Activated T-cell treated with anti-CD3 and anti-CD28 coated beads, Interleukin-2, amount 50 U/mL, for 48 hours (primary cell): Measurements from ENCODE around the gene CRIP1.

Source experiments
- DNase-seq, 2 experiments: peaks; one replicate each; pipeline ENCODE4 v3.0.0-alpha.2; 2020

The CRIP1 gene

DNA sequence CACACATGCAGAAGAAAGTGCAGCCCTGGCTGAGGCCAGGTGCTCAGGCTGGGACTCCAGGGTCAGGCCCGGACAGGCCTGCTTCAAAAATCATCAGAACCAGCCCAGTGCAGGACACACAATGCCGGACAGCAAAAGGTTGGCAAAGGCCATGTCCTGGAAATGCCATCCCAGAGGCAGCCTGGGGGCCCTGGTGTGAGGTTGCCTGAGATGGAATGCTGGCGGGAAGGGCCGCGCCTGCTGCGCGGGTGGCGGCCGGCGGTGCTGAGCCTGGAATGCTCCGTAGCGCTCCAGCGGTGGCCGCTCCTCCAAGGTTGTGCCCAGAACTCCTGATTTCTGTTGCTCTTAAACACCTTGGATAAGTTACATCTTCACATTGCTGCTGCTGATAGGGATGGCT lies 33.7 kb upstream of the CRIP1 start:
- no peak for DNase-seq

DNA sequence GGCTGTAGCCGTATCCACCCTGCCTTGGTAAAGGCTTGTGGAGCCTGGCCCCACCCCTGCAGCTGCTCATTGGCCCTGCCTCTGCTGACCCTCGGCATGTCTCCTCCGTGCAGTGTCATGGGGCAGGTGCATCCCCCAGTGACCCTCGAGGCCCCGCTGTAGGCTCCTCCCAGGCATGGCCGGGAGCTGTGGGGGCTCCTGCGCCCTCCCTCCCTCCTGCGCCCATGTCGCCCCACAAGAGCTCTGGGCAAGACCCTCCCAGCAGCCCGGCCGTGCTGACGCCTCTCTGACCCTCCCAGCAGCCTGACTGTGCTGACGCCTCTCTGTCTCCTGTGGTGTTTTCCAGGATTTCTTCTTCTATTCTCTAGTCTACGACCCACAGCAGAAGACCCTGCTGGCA lies 32.8 kb upstream of the CRIP1 start:
- DNase-seq = no peak

DNA sequence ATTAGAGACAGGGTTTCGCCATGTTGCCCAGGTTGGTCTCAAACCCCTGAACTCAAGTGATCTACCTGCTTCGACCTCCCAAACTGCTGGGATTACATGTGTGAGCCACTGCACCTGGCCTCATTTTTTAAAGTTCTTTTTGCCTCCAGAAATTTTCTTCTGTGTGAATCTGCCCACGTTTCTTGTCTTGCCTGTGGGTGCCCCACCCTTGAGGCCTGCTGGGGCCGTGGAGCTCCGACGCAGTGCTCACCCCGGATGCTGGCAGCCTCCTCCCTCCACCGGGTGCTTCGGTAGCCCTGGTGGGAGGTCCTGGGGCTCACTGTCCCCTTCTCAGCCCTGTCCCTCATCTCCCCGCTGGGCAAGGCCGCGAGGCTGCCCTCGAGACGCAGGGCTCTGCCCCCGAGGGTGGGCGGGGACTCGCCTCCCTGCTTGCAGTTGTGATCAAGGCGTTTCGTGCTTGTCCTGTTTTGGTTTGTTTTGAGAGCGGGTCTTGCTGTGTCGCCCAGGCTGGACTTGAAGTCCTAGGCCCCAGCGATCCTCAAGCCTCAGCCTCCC lies 31.5 kb upstream of the CRIP1 start:
- DNase-seq = no peak

DNA sequence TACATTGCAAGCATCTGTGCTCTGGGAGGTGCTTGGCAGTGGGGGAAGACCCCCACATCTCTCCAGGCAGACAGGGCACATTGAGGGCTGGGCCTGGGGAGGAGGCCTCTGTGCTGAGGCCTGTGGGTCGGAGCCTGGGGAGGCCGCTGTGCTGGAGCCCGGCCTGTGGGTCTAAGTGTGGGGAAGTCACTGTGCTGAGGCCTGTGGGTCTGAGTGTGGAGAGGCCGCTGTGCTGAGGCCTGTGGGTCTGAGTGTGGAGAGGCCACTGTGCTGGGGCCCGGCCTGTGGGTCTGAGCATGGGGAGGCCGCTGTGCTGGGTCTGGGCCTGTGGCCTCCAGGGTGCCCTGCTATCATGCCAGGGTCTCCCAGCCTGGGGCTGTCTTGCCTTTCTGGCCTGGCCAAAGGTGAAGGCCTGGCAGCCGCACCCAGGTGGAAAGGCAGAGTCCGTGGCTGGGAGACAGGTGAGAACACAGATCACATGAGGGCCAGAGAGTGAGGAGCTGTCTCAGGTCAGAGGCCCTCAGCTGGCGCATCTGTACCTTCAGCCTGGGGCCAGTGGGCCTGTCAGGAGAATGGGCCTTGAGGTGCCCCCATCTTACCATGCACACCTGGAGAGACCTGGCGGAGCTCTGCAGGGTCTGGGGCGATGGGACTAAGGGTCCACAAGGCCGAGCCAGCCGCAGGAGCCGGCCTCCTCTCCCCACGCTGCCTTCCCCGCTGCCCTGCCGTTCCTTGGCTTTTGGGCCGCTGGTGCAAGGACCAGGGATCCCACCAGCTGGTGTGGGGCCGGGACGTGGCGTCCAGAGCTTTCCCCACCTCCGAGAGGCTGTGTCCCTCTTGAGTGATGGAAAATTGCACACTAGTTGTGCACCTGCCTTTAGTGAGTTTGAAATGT lies 30.7 kb upstream of the CRIP1 start:
- no peak for DNase-seq

DNA sequence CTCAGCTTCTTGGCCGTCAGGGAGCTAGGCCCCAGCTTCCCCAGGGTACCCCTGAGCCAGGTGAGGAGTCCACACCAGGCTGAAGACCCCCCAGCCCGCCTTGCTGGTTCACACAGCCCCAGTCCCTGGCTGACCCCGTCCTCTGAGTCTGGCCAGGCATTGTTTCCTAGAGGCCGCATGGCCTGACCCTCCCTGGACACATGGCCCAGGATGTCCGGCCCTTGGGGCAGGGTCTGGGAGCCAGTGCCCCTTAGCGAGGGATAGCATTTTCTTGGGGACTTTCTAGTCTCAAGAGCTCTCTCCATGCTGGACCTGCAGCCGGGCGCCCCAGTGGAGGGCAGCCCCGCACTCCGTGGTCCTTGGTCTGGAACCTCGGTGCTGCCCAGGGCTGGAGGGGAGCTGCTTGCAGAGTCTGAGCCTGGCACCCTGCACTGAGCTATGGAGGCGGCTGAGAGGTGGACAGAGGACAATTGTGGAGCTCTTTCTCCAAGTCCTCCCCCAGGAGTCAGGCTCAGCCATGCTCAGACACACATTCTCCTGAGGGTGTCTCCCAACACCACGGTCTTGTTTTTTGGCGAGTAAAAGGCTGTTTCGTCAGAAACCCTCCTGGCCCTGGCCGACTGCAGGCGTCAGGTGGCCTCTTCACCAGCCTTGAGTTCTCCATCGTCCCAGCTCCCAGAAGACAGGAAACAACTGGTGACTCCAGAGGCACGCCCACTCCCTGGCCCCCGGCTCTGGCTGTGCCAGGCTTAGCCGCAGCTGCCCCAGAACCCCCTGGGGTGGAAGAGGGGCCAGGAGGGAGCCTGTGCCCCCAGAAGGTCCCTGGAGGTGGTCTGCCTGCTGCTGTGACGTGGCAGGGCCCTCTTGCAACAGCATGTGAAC lies 29.7 kb upstream of the CRIP1 start:
- no peak for DNase-seq

GRCh38 chr14:105458010-105458409 lies 28.7 kb upstream of the CRIP1 start:
- DNase-seq = no peak

DNA sequence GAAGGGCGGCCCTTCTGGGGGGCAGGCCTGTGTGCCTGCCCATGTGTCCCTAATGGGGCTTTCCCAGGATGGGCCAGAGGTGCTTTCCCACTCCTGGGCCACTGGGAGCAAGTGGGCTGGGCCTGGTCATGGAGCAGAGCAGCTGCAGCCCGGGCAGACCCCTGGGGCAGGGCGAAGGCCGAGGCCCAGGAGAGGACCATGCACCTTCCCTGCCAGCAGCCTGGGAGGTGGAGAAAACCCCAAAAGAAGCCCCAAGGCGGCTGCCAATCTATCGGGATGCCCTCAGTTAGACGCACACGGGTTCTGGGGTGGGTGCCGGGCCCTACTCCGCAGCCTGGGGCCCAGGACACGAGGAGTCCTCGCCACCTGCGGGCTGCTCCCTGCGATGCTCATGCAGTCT lies 28.1 kb upstream of the CRIP1 start:
- DNase-seq = no peak

GRCh38 chr14:105460116-105460515 lies 26.6 kb upstream of the CRIP1 start:
- no peak for DNase-seq

DNA sequence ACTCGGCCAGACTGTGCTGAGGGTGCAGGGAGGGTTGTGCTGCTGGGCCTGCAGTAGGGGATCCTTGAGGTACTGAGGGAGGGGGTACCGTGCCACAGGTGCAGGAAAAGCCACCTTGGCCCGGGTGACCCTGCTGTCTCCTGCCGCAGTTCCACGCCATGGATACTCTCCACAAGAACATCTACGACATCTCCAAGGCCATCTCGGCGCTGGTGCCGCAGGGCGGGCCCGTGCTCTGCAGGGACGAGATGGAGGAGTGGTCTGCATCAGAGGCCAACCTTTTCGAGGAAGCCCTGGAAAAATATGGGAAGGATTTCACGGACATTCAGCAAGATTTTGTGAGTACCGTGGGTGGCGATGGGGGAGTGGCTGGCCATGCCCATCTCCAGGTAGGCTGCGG lies 26.1 kb upstream of the CRIP1 start:
- no peak for DNase-seq

DNA sequence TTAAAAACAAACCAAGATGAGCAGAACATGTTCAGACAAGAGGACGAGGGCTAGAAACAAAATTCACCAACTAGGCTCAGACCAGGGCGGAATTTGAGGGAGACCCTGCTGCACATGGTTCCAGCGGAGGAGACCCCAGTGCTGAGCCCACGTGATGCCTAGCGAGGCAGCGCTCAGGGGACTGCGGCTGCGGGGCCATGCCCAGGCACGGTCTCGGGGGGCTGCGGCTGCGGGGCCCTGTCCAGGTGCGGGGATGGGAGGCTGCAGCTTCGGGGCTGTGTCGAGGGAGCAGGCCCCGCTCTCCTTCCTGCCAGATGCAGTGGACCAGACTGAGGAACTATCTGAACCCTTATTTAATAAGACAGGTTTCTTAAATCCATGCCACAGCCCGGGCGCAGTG lies 24.8 kb upstream of the CRIP1 start:
- DNase-seq = no peak

DNA sequence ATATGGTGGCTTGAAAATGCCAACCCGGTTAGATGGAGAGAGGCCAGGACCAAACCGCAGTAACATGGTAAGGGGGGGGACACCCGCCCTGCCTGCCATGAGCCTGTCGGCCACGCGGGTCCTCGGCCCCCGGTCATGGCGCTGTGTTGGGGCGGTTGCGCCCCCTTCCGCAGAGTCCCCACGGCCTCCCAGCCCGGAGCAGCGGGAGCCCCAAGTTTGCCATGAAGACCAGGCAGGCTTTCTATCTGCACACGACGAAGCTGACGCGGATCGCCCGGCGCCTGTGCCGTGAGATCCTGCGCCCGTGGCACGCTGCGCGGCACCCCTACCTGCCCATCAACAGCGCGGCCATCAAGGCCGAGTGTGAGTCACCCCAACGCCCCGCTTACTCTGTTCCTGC lies 22.2 kb upstream of the CRIP1 start:
- no peak for DNase-seq

DNA sequence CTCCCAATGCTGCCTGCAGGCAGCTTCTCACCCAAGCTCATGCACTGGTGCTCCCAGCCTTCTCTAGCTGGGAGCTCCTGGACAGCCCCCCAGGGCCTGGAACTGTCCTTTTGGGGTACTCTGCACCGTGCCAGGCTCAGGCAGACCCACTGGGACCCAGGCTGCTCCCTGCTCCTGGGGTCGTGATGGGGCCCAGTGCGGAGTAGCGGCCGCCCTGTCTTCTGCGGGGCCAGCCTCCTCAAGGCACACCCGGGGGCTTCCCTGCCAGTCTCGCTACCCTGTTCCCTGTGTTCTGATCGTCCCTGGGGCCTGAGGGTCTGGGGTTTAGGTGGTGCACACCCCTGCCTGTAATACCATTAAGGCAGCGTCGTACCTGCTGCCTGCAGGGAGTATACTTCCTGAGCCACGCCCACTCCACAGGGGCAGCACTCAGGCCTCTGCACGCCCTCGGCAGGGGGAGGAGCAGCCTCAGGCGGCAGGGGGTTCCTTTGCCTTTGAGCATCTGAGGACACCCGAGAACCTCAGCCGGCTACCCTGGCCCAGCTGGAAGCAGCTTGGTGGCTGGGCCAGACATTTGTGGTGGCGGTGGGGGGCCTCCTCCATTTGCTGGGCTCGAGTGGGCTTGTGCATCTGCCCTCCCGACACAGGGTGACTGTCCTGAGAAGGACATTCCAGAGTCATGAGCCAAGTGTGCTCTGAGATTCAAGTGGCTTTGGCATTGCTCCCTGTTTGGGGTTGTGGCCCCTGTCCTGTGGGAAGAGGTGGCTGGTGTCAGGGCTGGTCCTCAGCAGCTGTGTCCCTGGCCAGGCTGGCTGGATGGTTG lies 21.3 kb upstream of the CRIP1 start:
- no peak for DNase-seq

- DNase-seq = no peak
These were observed 20.0 kb upstream of the CRIP1 start for GRCh38 chr14:105466531-105467248.

GRCh38 chr14:105467249-105467941 lies 19.3 kb upstream of the CRIP1 start:
- DNase-seq = no peak

GRCh38 chr14:105467942-105468471 lies 18.7 kb upstream of the CRIP1 start:
- no peak for DNase-seq

DNA sequence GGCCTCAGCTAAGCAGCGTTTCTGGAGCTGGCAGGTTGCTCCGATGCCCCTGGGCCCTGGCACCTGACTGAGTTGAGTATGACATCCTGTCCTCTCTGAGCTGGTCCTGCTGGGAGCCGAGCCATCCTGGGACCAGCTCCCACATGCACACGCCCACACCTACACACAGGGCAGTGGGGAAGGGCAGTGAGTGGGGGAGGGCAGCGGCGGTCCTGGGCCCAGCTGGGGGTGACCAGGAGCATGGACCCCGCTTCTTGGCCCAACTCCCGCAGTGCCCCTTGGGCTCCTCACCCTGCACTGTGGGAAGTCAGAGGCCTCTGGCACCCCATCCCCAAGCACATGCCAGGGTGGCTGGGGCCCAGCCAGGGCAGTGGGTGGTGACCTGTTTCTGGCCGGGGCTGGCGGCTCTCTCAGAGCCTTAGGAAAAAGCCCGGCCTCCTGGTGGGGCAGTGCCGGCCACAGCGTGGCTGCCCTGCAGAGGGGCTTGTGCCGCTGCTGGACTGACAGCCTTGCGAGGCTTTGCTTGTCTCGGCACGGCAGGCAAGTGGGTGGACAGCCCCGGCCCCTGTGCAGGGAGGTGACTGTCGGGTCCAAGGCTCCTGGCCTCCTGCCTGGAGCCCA lies 18.0 kb upstream of the CRIP1 start:
- DNase-seq = no peak

DNA sequence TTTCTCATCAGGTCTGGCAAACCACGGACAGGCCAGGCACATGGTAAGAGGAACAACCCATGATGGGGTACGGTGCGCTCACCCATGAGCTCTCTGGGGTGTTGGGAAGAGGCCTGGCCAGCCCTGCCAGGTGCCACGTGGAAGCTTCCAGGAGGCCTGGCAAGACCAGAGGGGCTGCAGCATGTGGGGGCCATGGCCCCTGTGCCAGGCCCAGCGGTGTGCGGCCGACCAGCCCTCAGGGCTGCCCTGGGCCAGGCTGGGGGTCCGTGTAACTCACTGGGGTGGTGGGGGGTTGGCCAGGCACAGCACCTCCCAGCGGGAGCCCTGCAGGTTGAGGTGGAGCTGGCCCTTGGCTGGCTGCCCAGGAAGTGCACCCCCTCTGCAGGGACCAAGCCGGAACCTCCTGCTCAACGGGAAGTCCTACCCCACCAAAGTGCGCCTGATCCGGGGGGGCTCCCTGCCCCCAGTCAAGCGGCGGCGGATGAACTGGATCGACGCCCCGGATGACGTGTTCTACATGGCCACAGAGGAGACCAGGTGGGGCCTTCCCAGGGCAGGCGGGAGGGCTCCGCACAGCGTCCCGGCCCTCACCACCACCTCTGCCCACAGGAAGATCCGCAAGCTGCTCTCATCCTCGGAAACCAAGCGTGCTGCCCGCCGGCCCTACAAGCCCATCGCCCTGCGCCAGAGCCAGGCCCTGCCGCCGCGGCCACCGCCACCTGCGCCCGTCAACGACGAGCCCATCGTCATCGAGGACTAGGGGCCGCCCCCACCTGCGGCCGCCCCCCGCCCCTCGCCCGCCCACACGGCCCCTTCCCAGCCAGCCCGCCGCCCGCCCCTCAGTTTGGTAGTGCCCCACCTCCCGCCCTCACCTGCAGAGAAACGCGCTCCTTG lies 17.0 kb upstream of the CRIP1 start:
- no peak for DNase-seq

DNA sequence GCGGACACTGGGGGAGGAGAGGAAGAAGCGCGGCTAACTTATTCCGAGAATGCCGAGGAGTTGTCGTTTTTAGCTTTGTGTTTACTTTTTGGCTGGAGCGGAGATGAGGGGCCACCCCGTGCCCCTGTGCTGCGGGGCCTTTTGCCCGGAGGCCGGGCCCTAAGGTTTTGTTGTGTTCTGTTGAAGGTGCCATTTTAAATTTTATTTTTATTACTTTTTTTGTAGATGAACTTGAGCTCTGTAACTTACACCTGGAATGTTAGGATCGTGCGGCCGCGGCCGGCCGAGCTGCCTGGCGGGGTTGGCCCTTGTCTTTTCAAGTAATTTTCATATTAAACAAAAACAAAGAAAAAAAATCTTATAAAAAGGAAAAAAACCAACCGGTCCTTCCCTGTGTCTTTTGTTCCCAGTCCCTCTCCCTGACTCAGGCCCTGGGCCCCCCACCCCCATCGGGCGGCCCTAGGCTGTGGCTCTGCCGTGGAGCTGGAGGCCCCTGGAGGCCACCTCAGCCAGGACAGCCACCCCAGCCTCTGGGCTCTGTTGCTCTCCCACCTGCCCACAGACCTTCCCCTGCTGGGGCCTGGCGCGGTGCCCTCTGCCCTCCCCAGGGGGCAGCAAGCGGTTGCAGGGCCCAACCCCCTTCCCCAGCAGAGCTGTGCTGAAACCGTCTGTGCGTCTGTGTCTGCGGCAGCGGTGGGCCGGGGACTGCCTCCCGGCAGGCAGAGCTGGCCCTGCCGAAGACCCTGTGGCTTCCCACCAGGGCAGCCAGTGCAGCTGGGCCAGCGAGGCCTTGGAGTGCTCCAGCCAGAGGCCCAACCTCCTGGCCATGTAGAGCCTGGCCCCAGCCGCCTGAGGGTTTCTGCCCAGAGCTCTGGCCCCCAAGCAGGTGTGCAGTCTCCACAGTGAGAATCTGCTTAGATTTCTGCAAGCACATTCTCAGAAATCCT lies 16.1 kb upstream of the CRIP1 start:
- DNase-seq = no peak
